Body of pancreas (tissue), 4 donors: ENCODE measurements around the gene MPC1. TPM values are rescaled to one million over a fixed set of nuclear protein-coding genes. Genes with fewer than 3 reads are reported as not detected.

Experiments
- ATAC-seq: fragments of 150-250 bp; one replicate; pipeline ENCODE4 v1.9.1; 2016
- DNase-seq, 4 donors: peaks; one replicate each; pipeline ENCODE4 v3.0.0-alpha.2; 2019
- H3K27ac ChIP-seq, 4 donors: fragments of 200-600 bp; sonication (generic); 1 replicate in 3 of 4; 2 replicates in 1 of 4; pipeline versions ENCODE4 v1.5.1 to v1.6.1; 2016 to 2019; ENCODE audit warnings: mild to moderate bottlenecking in 1 of 4, mixed read lengths in 1 of 4, moderate library complexity in 1 of 4
- H3K27me3 ChIP-seq, 2 donors: fragments of 200-600 bp; sonication (generic); one replicate each; pipeline ENCODE4 v1.6.0; 2016; ENCODE audit warnings: mild to moderate bottlenecking in 1 of 2
- H3K36me3 ChIP-seq, 2 donors: fragments of 200-600 bp; sonication (generic); replicated peaks in 1 of 2; 2 replicates each; pipeline ENCODE4 v1.5.1; 2016; ENCODE audit warnings: low read depth in 2 of 2; ENCODE audit not compliant: insufficient read depth in 1 of 2
- H3K4me1 ChIP-seq: fragments of 200-600 bp; sonication (generic); one replicate; pipeline ENCODE4 v1.6.0; 2016
- H3K4me3 ChIP-seq, 2 donors: fragments of 200-600 bp; sonication (generic); 1 replicate in 1 of 2; 2 replicates in 1 of 2; pipeline ENCODE4 v1.5.1; 2016 to 2019
- H3K9me3 ChIP-seq, 3 donors: fragments of 200-600 bp; sonication (generic); 1 replicate in 2 of 3; 2 replicates in 1 of 3; pipeline ENCODE4 v1.5.1; 2016
- POLR2A ChIP-seq, 3 donors: fragments of 450-650 bp; IDR thresholded peaks; one replicate each; pipeline ENCODE4 v1.6.1; 2016; ENCODE audit warnings: antibody characterized with exemption in 3 of 3, mild to moderate bottlenecking in 2 of 3
- WGBS, 2 donors: methylation state at CpG; one replicate each; pipeline ENCODE4 v1.1.5; 2017; 5-methylcytosine and 5-hydroxymethylcytosine counted together
- intact Hi-C: fragments of 100-400 bp; cut with DNase I; formaldehyde crosslinking; loops from one replicate; pipeline ENCODE4 v1.15.1; 2023
- total RNA-seq, 2 donors: library from RNA; depleted of rRNA; stranded (reverse); fragments of >200 nt; gene quantifications; one replicate each; pipeline ENCODE4 v1.1.0, GENCODE V29; 2016
- TF ChIP-seq, protein P1 (sequence below), 7 experiments: fragments of 450-650 bp in 4 of 7; fragments of 200-600 bp in 3 of 7; sonication (generic) in 3 of 7; IDR thresholded peaks; one replicate each; pipeline ENCODE4 v1.5.1; 2016 to 2019; ENCODE audit warnings: antibody characterized with exemption in 7 of 7

The MPC1 gene
- total RNA-seq, 2 donors from 2014 or later = 20.8 to 25.4 TPM

DNA sequence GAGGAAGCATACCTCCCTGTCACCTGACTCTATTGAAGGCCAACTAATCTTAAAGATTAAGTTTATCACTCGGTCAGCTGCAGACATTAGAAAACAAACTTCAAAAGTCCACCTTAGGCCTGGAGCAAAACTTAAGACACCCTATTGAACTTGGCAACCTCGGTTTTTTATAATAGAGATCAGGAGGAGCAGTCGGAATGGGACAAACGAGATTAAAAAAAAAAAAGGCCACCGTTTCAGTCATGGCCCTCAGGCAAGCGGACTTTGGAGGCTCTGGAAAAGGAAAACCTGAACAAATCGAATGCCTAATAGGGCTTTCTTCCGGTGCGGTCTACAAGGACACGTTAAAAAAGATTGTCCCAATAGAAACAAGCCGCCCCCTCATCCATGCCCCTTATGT lies 67.3 kb downstream of the MPC1 start:
- intact Hi-C loops = no loop called here
- no peak overlapping the region for H3K27ac ChIP-seq
- no peak overlapping the region for H3K4me3 ChIP-seq
- no peaks in the 10 kb centered on the region for H3K27me3 ChIP-seq
- no peak for TF ChIP-seq POLR2A (IDR thresholded peaks at IDR 0.05)
- TF ChIP-seq, protein P1, sequence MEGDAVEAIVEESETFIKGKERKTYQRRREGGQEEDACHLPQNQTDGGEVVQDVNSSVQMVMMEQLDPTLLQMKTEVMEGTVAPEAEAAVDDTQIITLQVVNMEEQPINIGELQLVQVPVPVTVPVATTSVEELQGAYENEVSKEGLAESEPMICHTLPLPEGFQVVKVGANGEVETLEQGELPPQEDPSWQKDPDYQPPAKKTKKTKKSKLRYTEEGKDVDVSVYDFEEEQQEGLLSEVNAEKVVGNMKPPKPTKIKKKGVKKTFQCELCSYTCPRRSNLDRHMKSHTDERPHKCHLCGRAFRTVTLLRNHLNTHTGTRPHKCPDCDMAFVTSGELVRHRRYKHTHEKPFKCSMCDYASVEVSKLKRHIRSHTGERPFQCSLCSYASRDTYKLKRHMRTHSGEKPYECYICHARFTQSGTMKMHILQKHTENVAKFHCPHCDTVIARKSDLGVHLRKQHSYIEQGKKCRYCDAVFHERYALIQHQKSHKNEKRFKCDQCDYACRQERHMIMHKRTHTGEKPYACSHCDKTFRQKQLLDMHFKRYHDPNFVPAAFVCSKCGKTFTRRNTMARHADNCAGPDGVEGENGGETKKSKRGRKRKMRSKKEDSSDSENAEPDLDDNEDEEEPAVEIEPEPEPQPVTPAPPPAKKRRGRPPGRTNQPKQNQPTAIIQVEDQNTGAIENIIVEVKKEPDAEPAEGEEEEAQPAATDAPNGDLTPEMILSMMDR (IDR thresholded peaks at IDR 0.05) = no peak
- ATAC-seq (no peak), DNase-seq (no peak)
- H3K4me1 ChIP-seq = no peaks in the 10 kb centered on the region
- H3K36me3 ChIP-seq = no peaks in the 10 kb centered on the region
- no peaks in the 10 kb centered on the region for H3K9me3 ChIP-seq
- WGBS, 2 donors = 42 to 57% methylated on average over 11 of the region's 11 CpGs

Other genes with a start within 250 kb of the MPC1 start
- not detected for gene TBXT, start 215.1 kb downstream of the MPC1 start, total RNA-seq
- gene PRR18, start 74.5 kb downstream of the MPC1 start, total RNA-seq = not detected
- 10 to 100 TPM; 11.5 to 28.0 TPM for gene SFT2D1, start 40.4 kb downstream of the MPC1 start, total RNA-seq
- 10 to 100 TPM in 1 of 2 donors, under 1 TPM in 1; 0.99 to 10.9 TPM for gene RAMACL, start 203.7 kb upstream of the MPC1 start, total RNA-seq
- 10 to 100 TPM; 24.4 to 53.7 TPM for gene RPS6KA2, start 244.3 kb upstream of the MPC1 start, total RNA-seq